Suppressor macrophage treated with lipopolysaccharide for 1 hour (primary cell): ENCODE measurements around the gene CCDC126.
"Not testable (repeated sequence)": the region's sequence is repeated elsewhere in the genome, so short reads cannot be mapped to it uniquely, and the experiment has no call there.

Source experiments
- DNase-seq, 3 donors: peaks; one replicate each; pipeline ENCODE4 v3.0.0-alpha.2; 2020 to 2022

Gene CCDC126

GRCh38 chr7:23597094-23598091, at the start of gene CCDC126:
Gene CCDC126, plus strand, starts transcription at chr7:23597382. Its CDS starts 13,934 bp downstream, at chr7:23611316.
- DNase-seq: peak; percentile 93 to 97 (median 96)

- DNase-seq: no peak
Measured at GRCh38 chr7:23547662-23548061, 49.5 kb upstream of the CCDC126 start.

GRCh38 chr7:23558303-23558702, 38.9 kb upstream of the CCDC126 start:
- DNase-seq: no peak

GRCh38 chr7:23570592-23571200, 26.5 kb upstream of the CCDC126 start:
- DNase-seq: peak; percentile 80 to 84 (median 84)

- DNase-seq: not testable (repeated sequence)
Measured at GRCh38 chr7:23581975-23582374, 15.2 kb upstream of the CCDC126 start.

GRCh38 chr7:23585304-23585703, 11.9 kb upstream of the CCDC126 start:
- not testable (repeated sequence) for DNase-seq

- no peak for DNase-seq
Measured at GRCh38 chr7:23586159-23586558, 11.0 kb upstream of the CCDC126 start.

- no peak for DNase-seq
Measured at GRCh38 chr7:23590529-23590928, 6.7 kb upstream of the CCDC126 start.

- no peak for DNase-seq
Measured at GRCh38 chr7:23593706-23594105, 3.5 kb upstream of the CCDC126 start.

- no peak for DNase-seq
Measured at GRCh38 chr7:23594879-23595604, 2.1 kb upstream of the CCDC126 start.

- no peak for DNase-seq
Measured at GRCh38 chr7:23598296-23598695, 1.1 kb downstream of the CCDC126 start.

GRCh38 chr7:23600236-23600635, 3.1 kb downstream of the CCDC126 start:
- no peak for DNase-seq

- DNase-seq: no peak
Measured at GRCh38 chr7:23603632-23604295, 6.6 kb downstream of the CCDC126 start.

- no peak for DNase-seq
Measured at GRCh38 chr7:23604296-23604640, 7.1 kb downstream of the CCDC126 start.

- no peak for DNase-seq
Measured at GRCh38 chr7:23607130-23607529, 9.9 kb downstream of the CCDC126 start.

- no peak for DNase-seq
Measured at GRCh38 chr7:23607866-23608265, 10.7 kb downstream of the CCDC126 start.

GRCh38 chr7:23615331-23615730, 18.1 kb downstream of the CCDC126 start:
- DNase-seq: no peak

- DNase-seq: no peak
Measured at GRCh38 chr7:23616593-23616992, 19.4 kb downstream of the CCDC126 start.

GRCh38 chr7:23617482-23617881, 20.3 kb downstream of the CCDC126 start:
- DNase-seq: no peak

- peak in 1 of 3 donors; percentile 7 for DNase-seq
Measured at GRCh38 chr7:23618241-23618640, 21.1 kb downstream of the CCDC126 start.

GRCh38 chr7:23619141-23619540, 22.0 kb downstream of the CCDC126 start:
- DNase-seq: no peak

GRCh38 chr7:23622506-23622925, 25.3 kb downstream of the CCDC126 start:
- no peak for DNase-seq

GRCh38 chr7:23628370-23628769, 31.2 kb downstream of the CCDC126 start:
- no peak for DNase-seq
